Type B pancreatic cell (in vitro differentiated cells): ENCODE data around the gene TRAF3. TPM values are rescaled to one million over a fixed set of nuclear protein-coding genes. Genes with fewer than 3 reads are reported as not detected.

Source experiments
- DNase-seq: peaks from one replicate; pipeline ENCODE4 v3.0.0; 2021; ENCODE audit warnings: mixed read lengths; ENCODE audit not compliant: unreplicated experiment; ENCODE audit errors: extremely low spot score
- H3K27ac Mint-ChIP-seq: 2 replicates; pipeline ENCODE4 v1.8.0; 2021; ENCODE audit warnings: mild to moderate bottlenecking, mixed read lengths
- H3K27me3 Mint-ChIP-seq: 2 replicates; pipeline ENCODE4 v1.8.0; 2021; ENCODE audit warnings: mixed read lengths
- H3K36me3 Mint-ChIP-seq: 2 replicates; pipeline ENCODE4 v1.8.0; 2021; ENCODE audit warnings: mixed read lengths
- H3K4me1 Mint-ChIP-seq: one replicate; pipeline ENCODE4 v1.8.0; 2021; ENCODE audit warnings: mixed read lengths; ENCODE audit not compliant: unreplicated experiment
- H3K4me3 Mint-ChIP-seq: 2 replicates; pipeline ENCODE4 v1.8.0; 2021; ENCODE audit warnings: mild to moderate bottlenecking, mixed read lengths
- H3K9me3 Mint-ChIP-seq: 2 replicates; pipeline ENCODE4 v1.8.0; 2021; ENCODE audit warnings: mixed read lengths
- total RNA-seq: library from RNA; stranded (reverse); gene quantifications from 2 replicates; pipeline ENCODE4 v1.2.1, GENCODE V29; 2021; ENCODE audit warnings: low replicate concordance
- TF ChIP-seq, protein P1 (sequence below): fragments of 200-600 bp; sonication (generic); conservative IDR thresholded peaks from 2 replicates; pipeline ENCODE4 v1.5.0; 2021; ENCODE audit warnings: antibody characterized with exemption, mild to moderate bottlenecking

Gene TRAF3
- total RNA-seq, 1 donor from 2014 or later = 24.0 TPM

DNA sequence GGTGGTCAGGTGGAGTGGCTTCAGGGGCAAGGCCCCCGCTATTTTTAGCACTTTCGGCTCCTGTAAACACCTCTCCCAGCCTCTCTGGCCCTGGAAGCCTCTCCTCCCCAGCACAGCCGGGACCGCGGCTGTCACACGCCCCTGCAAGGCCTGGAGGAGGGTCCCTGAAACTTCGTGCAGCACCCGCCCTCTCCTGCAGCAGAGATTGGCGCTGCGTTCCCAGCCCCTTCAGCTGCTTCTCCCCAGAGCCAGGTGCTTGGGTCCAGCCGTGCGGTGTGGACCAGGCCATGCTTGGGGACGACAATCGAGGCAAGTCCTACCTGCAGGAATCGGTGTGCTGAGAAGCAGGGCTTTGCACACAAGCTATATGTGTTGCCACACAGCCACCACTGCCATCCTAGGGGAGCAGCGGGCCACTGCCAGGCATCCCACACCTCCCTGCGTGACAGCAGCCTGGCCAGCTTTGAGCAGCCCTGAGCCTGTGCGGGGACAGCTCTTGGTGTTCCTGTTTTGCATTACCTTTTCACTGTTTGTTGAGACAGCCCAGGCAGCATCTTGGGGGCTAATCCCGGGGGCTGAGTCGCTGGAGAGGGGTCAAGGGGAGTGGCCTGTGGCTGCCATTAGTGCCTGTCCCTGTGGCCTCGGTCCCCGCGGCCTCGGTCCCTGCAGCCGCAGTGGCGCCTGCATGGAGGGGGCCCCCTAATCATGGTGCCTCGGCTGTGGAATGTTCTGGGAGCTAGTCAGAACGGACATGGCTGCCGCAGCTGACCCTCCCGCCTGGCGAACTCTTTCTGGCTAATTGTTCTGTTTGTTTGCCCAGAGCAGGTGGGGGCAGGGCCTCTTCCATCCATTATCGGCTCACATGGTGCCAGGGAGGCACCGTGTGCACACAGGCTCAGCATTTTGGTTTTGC lies 27.6 kb upstream of the TRAF3 start:
- Mint-ChIP-seq H3K36me3 (no peaks in the 10 kb centered on the region), H3K27me3 (no peaks in the 10 kb centered on the region), H3K4me3 (no peak overlapping the region), H3K9me3 (no peaks in the 10 kb centered on the region), H3K27ac (peak overlapping the region; percentile 66), H3K4me1 (peaks cover 7% of the 10 kb centered on the region)
- TF ChIP-seq, protein P1, sequence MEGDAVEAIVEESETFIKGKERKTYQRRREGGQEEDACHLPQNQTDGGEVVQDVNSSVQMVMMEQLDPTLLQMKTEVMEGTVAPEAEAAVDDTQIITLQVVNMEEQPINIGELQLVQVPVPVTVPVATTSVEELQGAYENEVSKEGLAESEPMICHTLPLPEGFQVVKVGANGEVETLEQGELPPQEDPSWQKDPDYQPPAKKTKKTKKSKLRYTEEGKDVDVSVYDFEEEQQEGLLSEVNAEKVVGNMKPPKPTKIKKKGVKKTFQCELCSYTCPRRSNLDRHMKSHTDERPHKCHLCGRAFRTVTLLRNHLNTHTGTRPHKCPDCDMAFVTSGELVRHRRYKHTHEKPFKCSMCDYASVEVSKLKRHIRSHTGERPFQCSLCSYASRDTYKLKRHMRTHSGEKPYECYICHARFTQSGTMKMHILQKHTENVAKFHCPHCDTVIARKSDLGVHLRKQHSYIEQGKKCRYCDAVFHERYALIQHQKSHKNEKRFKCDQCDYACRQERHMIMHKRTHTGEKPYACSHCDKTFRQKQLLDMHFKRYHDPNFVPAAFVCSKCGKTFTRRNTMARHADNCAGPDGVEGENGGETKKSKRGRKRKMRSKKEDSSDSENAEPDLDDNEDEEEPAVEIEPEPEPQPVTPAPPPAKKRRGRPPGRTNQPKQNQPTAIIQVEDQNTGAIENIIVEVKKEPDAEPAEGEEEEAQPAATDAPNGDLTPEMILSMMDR = no peak
- DNase-seq = no peak

DNA sequence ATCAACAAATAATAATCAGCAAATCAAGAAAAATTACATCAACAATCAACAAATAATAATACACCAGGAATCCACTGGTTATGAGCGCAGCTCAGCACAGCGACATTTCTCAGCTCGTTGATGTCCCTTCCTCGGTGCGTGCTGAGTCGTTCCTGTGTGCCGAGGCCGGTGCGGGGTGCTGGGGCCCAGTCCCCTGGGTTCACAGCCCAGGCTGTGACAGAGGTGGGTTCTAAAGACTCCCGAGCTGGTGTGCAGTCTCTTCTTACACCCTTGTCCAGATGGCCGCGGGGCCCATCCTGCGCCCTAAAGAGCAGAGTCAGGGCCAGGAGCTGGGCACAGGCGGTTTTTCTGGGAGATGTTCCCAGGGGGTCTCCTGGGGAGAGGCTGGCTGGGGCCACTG lies 26.9 kb upstream of the TRAF3 start:
- peak overlapping the region; percentile 66 for H3K27ac Mint-ChIP-seq
- TF ChIP-seq, protein P1 = no peak
- no peak overlapping the region for H3K4me3 Mint-ChIP-seq
- no peaks in the 10 kb centered on the region for H3K9me3 Mint-ChIP-seq
- peaks cover 7% of the 10 kb centered on the region for H3K4me1 Mint-ChIP-seq
- H3K27me3 Mint-ChIP-seq = no peaks in the 10 kb centered on the region
- no peak for DNase-seq
- no peaks in the 10 kb centered on the region for H3K36me3 Mint-ChIP-seq

DNA sequence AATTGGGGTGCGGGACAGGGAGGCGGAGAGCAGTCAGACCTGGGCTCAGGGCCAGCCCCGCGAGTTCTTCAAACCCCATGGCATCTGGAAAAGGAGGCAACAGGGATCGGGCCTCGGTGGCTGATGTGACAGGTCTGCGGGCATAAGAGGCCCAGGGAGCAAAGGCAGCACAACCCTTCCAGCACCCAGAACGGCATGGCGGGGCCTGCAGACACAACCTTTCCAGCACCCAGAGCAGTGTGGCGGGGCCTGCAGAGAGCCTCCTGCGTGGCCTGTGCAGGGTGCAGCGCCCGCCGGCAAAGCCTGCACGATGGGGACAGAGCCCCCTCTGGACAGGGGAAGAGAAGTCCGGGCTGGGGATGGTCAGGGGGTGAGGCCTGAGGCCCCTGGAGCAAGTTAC lies 26.2 kb upstream of the TRAF3 start:
- Mint-ChIP-seq H3K27me3 (no peaks in the 10 kb centered on the region), H3K4me1 (peaks cover 7% of the 10 kb centered on the region), H3K36me3 (no peaks in the 10 kb centered on the region), H3K9me3 (no peaks in the 10 kb centered on the region), H3K4me3 (no peak overlapping the region), H3K27ac (no peak overlapping the region)
- TF ChIP-seq, protein P1 = no peak
- no peak for DNase-seq

DNA sequence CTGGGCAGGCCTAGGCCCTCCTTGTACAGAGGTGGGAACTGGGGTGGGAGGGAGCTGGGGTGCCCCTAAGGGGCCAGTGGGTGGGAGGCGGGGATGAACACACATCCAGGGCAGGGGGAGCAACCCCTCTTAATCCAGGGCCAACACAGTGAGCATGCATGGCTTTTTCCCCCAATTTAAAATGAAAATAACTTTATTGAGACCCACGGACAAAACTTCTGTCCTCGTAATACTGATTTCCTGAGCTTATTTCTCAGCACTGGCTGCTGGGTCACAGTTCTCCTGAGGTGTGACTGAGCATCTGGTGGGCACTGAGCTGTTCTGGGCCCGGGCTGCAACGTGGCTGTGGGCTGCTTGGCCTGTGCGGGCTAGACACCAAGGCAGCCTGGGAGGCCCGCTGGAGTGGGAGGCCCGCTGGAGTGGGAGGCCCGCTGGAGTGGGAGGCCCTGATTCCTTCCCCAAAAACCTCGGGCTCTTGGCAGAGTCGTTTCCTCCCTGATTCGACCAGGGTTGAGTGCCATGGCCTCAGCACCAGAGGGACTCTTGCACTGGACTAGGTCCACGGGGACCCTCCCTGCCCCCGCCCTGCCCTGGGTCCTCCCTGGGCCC lies 24.9 kb upstream of the TRAF3 start:
- no peaks in the 10 kb centered on the region for H3K27me3 Mint-ChIP-seq
- no peak overlapping the region for H3K27ac Mint-ChIP-seq
- TF ChIP-seq, protein P1 = no peak
- H3K9me3 Mint-ChIP-seq = no peaks in the 10 kb centered on the region
- H3K4me3 Mint-ChIP-seq = no peak overlapping the region
- H3K4me1 Mint-ChIP-seq = peaks cover 7% of the 10 kb centered on the region
- no peak for DNase-seq
- no peaks in the 10 kb centered on the region for H3K36me3 Mint-ChIP-seq

DNA sequence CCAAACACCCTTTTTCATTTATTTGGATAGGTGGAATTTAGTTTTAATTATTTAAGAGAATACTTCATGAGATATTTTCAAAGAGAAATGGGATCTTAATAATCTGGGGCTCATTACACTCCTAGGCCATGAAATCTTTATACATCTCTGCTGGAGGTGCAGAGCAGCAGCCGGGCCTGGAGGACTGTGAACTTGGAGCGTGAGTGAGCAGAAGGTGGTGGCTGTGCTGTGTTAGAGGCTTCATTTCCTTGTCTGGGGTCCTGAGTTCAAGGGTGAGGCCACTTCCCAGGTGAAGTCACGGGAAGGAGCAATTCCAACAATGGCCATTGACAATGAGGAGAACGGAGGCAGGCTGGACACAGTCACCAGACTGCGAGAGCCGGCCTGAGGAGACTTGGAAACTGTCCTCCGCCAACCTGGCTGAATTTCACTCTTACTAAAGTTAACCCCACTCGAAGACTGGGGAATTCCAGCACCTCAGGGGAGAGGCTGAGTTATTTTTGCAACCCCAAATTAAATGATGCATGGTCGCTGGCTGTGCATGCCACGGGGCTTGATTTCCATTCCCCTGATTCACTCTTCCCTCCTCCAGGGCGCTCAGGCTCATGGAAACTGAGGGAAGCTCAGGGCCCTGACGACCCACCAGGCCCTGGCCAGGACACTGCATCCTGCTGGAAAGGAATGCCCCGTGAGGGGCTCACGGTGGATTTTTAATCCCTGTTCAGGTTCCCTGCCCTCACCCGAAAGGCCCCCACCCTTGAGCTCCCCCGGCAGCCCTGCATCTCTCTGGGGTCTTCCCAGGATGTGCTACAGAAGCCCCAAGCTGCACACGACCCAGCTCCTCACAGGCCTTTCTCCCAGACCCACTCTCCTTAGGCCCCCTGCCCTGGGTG lies 22.6 kb upstream of the TRAF3 start:
- no peak overlapping the region for H3K27ac Mint-ChIP-seq
- H3K27me3 Mint-ChIP-seq = no peaks in the 10 kb centered on the region
- H3K4me3 Mint-ChIP-seq = no peak overlapping the region
- H3K9me3 Mint-ChIP-seq = no peaks in the 10 kb centered on the region
- peaks cover 10% of the 10 kb centered on the region for H3K4me1 Mint-ChIP-seq
- TF ChIP-seq, protein P1 = no peak
- H3K36me3 Mint-ChIP-seq = no peaks in the 10 kb centered on the region
- no peak for DNase-seq
